C1 segment of cervical spinal cord (tissue), 14 donors: Measurements from ENCODE around the gene ELOF1.

ENCODE experiments used
- DNase-seq, 14 donors: peaks; one replicate each; lab custom pipeline; 2025; lab: John Stamatoyannopoulos, UW

ELOF1 gene

GRCh38 chr19:11535792-11536595, 23.0 kb downstream of the ELOF1 start:
- DNase-seq = peak in 13 of 14 donors; percentile 27 to 86 (median 76)

GRCh38 chr19:11534948-11535347, 24.1 kb downstream of the ELOF1 start:
- no peak for DNase-seq

GRCh38 chr19:11534538-11534937, 24.5 kb downstream of the ELOF1 start:
- DNase-seq = no peak

- peak; percentile 6 to 96 (median 78) for DNase-seq
Measured at GRCh38 chr19:11530432-11530831, 28.6 kb downstream of the ELOF1 start.

GRCh38 chr19:11528551-11529341, 30.3 kb downstream of the ELOF1 start, which contains the start of gene ECSIT:
Gene ECSIT (minus strand): TSS chr19:11529134. CDS start chr19:11519170, 9,964 bp downstream.
- DNase-seq = peak; percentile 75 to 97 (median 90)

- no peak for DNase-seq
Measured at GRCh38 chr19:11519138-11519537, 39.9 kb downstream of the ELOF1 start.

- DNase-seq = no peak
Measured at GRCh38 chr19:11513946-11514345, 45.1 kb downstream of the ELOF1 start.

GRCh38 chr19:11510444-11510843, 48.6 kb downstream of the ELOF1 start:
- DNase-seq = no peak

GRCh38 chr19:11507370-11508078, 51.5 kb downstream of the ELOF1 start:
- DNase-seq = no peak

- no peak for DNase-seq
Measured at GRCh38 chr19:11506967-11507366, 52.1 kb downstream of the ELOF1 start.

GRCh38 chr19:11506101-11506555, 52.9 kb downstream of the ELOF1 start:
- DNase-seq = no peak

- peak; percentile 71 to 95 (median 88) for DNase-seq
Measured at GRCh38 chr19:11505504-11506100, 53.4 kb downstream of the ELOF1 start, which contains the start of gene ZNF653. Gene ZNF653 (minus strand): TSS chr19:11505839. CDS start chr19:11505786, 53 bp downstream.

GRCh38 chr19:11505032-11505503, 54.0 kb downstream of the ELOF1 start:
- DNase-seq = peak; percentile 72 to 97 (median 88)

GRCh38 chr19:11504502-11505031, 54.5 kb downstream of the ELOF1 start:
- DNase-seq = no peak
